Transverse colon (tissue), 4 donors: Measurements from ENCODE around the gene TMTC1.

Source experiments
- EP300 ChIP-seq: sonication (generic); formaldehyde crosslinking; IDR thresholded peaks from one replicate; pipeline ENCODE4 v1.6.1; 2017; ENCODE audit warnings: antibody characterized with exemption, low read depth
- POLR2A ChIP-seq: fragments of 450-650 bp; IDR thresholded peaks from one replicate; pipeline ENCODE4 v1.6.1; 2016; ENCODE audit warnings: antibody characterized with exemption, mild to moderate bottlenecking, moderate library complexity
- POLR2AphosphoS5 ChIP-seq, 3 donors: sonication (generic); formaldehyde crosslinking; IDR thresholded peaks; one replicate each; pipeline ENCODE4 v1.6.1; 2016; ENCODE audit warnings: antibody characterized with exemption in 3 of 3
- TF ChIP-seq, protein P1 (sequence below), 5 experiments: fragments of 200-600 bp in 3 of 5; fragments of 450-650 bp in 2 of 5; sonication (generic) in 3 of 5; IDR thresholded peaks; 1 replicate in 2 of 5; 2 replicates in 3 of 5; pipeline ENCODE4 v1.5.1; 2016 to 2017; ENCODE audit warnings: antibody characterized with exemption in 5 of 5, inconsistent platforms in 3 of 5, mild to moderate bottlenecking in 2 of 5, moderate library complexity in 1 of 5

- TF ChIP-seq, protein P1, sequence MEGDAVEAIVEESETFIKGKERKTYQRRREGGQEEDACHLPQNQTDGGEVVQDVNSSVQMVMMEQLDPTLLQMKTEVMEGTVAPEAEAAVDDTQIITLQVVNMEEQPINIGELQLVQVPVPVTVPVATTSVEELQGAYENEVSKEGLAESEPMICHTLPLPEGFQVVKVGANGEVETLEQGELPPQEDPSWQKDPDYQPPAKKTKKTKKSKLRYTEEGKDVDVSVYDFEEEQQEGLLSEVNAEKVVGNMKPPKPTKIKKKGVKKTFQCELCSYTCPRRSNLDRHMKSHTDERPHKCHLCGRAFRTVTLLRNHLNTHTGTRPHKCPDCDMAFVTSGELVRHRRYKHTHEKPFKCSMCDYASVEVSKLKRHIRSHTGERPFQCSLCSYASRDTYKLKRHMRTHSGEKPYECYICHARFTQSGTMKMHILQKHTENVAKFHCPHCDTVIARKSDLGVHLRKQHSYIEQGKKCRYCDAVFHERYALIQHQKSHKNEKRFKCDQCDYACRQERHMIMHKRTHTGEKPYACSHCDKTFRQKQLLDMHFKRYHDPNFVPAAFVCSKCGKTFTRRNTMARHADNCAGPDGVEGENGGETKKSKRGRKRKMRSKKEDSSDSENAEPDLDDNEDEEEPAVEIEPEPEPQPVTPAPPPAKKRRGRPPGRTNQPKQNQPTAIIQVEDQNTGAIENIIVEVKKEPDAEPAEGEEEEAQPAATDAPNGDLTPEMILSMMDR (IDR thresholded peaks at IDR 0.05), result no peak
- TF ChIP-seq EP300 (no peak), POLR2A (no peak), POLR2AphosphoS5 (IDR thresholded peaks at IDR 0.05) (no peak)
Measured at GRCh38 chr12:29795715-29796114, 12.0 kb upstream of the TMTC1 start.
